Measurements from ENCODE around the gene SERINC5. TPM values are rescaled to one million over a fixed set of nuclear protein-coding genes. Genes with fewer than 3 reads are reported as not detected.

Gene SERINC5
- total RNA-seq, 2 donors from 2014 or later, result 134 to 183 TPM

GRCh38 chr5:80143491-80143890 is 112.4 kb downstream of the SERINC5 start:
- H3K9me3 Mint-ChIP-seq, result no peaks in the 10 kb centered on the region
- H3K27me3 Mint-ChIP-seq (ENCODE audit: insufficient read depth), result no peaks in the 10 kb centered on the region
- H3K4me1 ChIP-seq (ENCODE audit: control insufficient read depth, insufficient read depth, low read length), result peaks cover 7% of the 10 kb centered on the region
- peaks cover 88% of the 10 kb centered on the region for H3K36me3 ChIP-seq (ENCODE audit: control insufficient read depth, insufficient read depth, low read length)
- 88 to 93% methylated on average over 11 to 13 of the region's 13 CpGs for WGBS, 2 experiments (ENCODE audit: insufficient coverage in 1 of 2, insufficient read length in 1 of 2)
- peaks cover 67% of the 10 kb centered on the region for H3K36me3 Mint-ChIP-seq (ENCODE audit: low read depth)
- no peaks in the 10 kb centered on the region for H3K9me3 ChIP-seq (ENCODE audit: control insufficient read depth, low read length)
- no peak overlapping the region for H3K9ac ChIP-seq (ENCODE audit: extremely low read depth, low read length, poor library complexity, severe bottlenecking)
- H3K4me1 Mint-ChIP-seq, result peaks cover 43% of the 10 kb centered on the region
- H3K27ac Mint-ChIP-seq, result no peak overlapping the region
- no peak overlapping the region for H3K4me3 Mint-ChIP-seq
- H3K4me3 ChIP-seq (ENCODE audit: low read length), result no peak overlapping the region
- no peaks in the 10 kb centered on the region for H3K27me3 ChIP-seq (ENCODE audit: control insufficient read depth, insufficient read depth, low read length, poor library complexity, severe bottlenecking)
- peak; percentile 44 for DNase-seq
- H3K27ac ChIP-seq (ENCODE audit: low read depth, low read length), result no peak overlapping the region
- no peak for TF ChIP-seq CTCF (conservative IDR thresholded peaks at IDR 0.05)

GRCh38 chr5:80142996-80143395 is 112.9 kb downstream of the SERINC5 start:
- H3K9me3 ChIP-seq (ENCODE audit: control insufficient read depth, low read length), result no peaks in the 10 kb centered on the region
- H3K27me3 ChIP-seq (ENCODE audit: control insufficient read depth, insufficient read depth, low read length, poor library complexity, severe bottlenecking), result no peaks in the 10 kb centered on the region
- Mint-ChIP-seq H3K9me3 (no peaks in the 10 kb centered on the region), H3K4me1 (peaks cover 43% of the 10 kb centered on the region), H3K36me3 (ENCODE audit: low read depth) (peaks cover 69% of the 10 kb centered on the region), H3K27me3 (ENCODE audit: insufficient read depth) (no peaks in the 10 kb centered on the region), H3K4me3 (no peak overlapping the region), H3K27ac (peak overlapping the region; percentile 97)
- no peak overlapping the region for H3K4me3 ChIP-seq (ENCODE audit: low read length)
- TF ChIP-seq CTCF (conservative IDR thresholded peaks at IDR 0.05), result no peak
- WGBS, 2 experiments (ENCODE audit: insufficient coverage in 1 of 2, insufficient read length in 1 of 2), result 77 to 81% methylated on average over 4 to 6 of the region's 6 CpGs
- peak; percentile 42 for DNase-seq
- no peak overlapping the region for H3K9ac ChIP-seq (ENCODE audit: extremely low read depth, low read length, poor library complexity, severe bottlenecking)
- H3K27ac ChIP-seq (ENCODE audit: low read depth, low read length), result no peak overlapping the region
- H3K36me3 ChIP-seq (ENCODE audit: control insufficient read depth, insufficient read depth, low read length), result peaks cover 90% of the 10 kb centered on the region
- H3K4me1 ChIP-seq (ENCODE audit: control insufficient read depth, insufficient read depth, low read length), result peaks cover 7% of the 10 kb centered on the region

- H3K4me3 ChIP-seq (ENCODE audit: low read length), result no peak overlapping the region
- H3K27me3 ChIP-seq (ENCODE audit: control insufficient read depth, insufficient read depth, low read length, poor library complexity, severe bottlenecking), result no peaks in the 10 kb centered on the region
- peaks cover 66% of the 10 kb centered on the region for H3K36me3 Mint-ChIP-seq (ENCODE audit: low read depth)
- DNase-seq, result no peak
- no peaks in the 10 kb centered on the region for H3K27me3 Mint-ChIP-seq (ENCODE audit: insufficient read depth)
- peak overlapping the region; percentile 97 for H3K27ac Mint-ChIP-seq
- peaks cover 81% of the 10 kb centered on the region for H3K36me3 ChIP-seq (ENCODE audit: control insufficient read depth, insufficient read depth, low read length)
- no peaks in the 10 kb centered on the region for H3K9me3 Mint-ChIP-seq
- H3K4me1 ChIP-seq (ENCODE audit: control insufficient read depth, insufficient read depth, low read length), result peaks cover 7% of the 10 kb centered on the region
- no peak overlapping the region for H3K9ac ChIP-seq (ENCODE audit: extremely low read depth, low read length, poor library complexity, severe bottlenecking)
- H3K4me3 Mint-ChIP-seq, result no peak overlapping the region
- H3K9me3 ChIP-seq (ENCODE audit: control insufficient read depth, low read length), result no peaks in the 10 kb centered on the region
- peak overlapping the region; percentile 72 for H3K27ac ChIP-seq (ENCODE audit: low read depth, low read length)
- peaks cover 43% of the 10 kb centered on the region for H3K4me1 Mint-ChIP-seq
- no peak for TF ChIP-seq CTCF (conservative IDR thresholded peaks at IDR 0.05)
- WGBS, 2 experiments (ENCODE audit: insufficient coverage in 1 of 2, insufficient read length in 1 of 2), result 20 to 55% methylated on average over 2 to 3 of the region's 3 CpGs
Measured at GRCh38 chr5:80141681-80142080, 114.2 kb downstream of the SERINC5 start.

Measured in endodermal cell (in vitro differentiated cells).